ENCODE results near the gene CCDC190. TPM values are rescaled to one million over a fixed set of nuclear protein-coding genes. Genes with fewer than 3 reads are reported as not detected.

CCDC190 gene
- total and polyA plus RNA-seq, 4 donors, result 2.4 to 4.7 (median 2.8) TPM

Other genes starting within 250 kb of the CCDC190 start
- gene DDR2, start 228.7 kb downstream of the CCDC190 start, total RNA-seq, result 10 to 100 TPM; 29.2 to 55.7 TPM
- 1 to 10 TPM; 2.3 to 6.0 TPM for gene DDR2, start 228.7 kb downstream of the CCDC190 start, polyA plus RNA-seq
- gene HSD17B7, start 70.5 kb downstream of the CCDC190 start, total RNA-seq, result 10 to 100 TPM; 38.5 to 53.7 TPM
- gene HSD17B7, start 70.5 kb downstream of the CCDC190 start, polyA plus RNA-seq, result 10 to 100 TPM; 23.4 to 35.7 TPM
- 1 to 10 TPM in 1 of 2 donors, under 1 TPM in 1; 0.43 to 6.4 TPM for gene RGS4, start 208.2 kb upstream of the CCDC190 start, total RNA-seq
- gene RGS4, start 208.2 kb upstream of the CCDC190 start, polyA plus RNA-seq, result 1 to 10 TPM in 1 of 2 donors, under 1 TPM in 1; 0.75 to 1.7 TPM

All from lung (tissue), 4 donors.